NCI-H510A (cell line): ENCODE results near the gene PLAU.
"Not testable (repeated sequence)": the region's sequence is repeated elsewhere in the genome, so short reads cannot be mapped to it uniquely, and the experiment has no call there.

ENCODE experiments used
- DNase-seq: peaks from one replicate; lab custom pipeline; 2025; lab: John Stamatoyannopoulos, UW

The PLAU gene

GRCh38 chr10:73922007-73922863 is 11.3 kb downstream of the PLAU start:
- DNase-seq, result no peak

- no peak for DNase-seq
Observed at GRCh38 chr10:73922864-73923133, 11.9 kb downstream of the PLAU start.

GRCh38 chr10:73923935-73924598 is 13.1 kb downstream of the PLAU start:
- no peak for DNase-seq

GRCh38 chr10:73924935-73925334 is 14.0 kb downstream of the PLAU start:
- DNase-seq, result no peak

GRCh38 chr10:73925539-73925938 is 14.6 kb downstream of the PLAU start:
- DNase-seq, result no peak

- no peak for DNase-seq
Observed at GRCh38 chr10:73926152-73926764, 15.3 kb downstream of the PLAU start.

GRCh38 chr10:73930630-73931327 is 19.8 kb downstream of the PLAU start:
- DNase-seq, result not testable (repeated sequence)

- DNase-seq, result peak; percentile 61
Observed at GRCh38 chr10:73931767-73932619, 21.1 kb downstream of the PLAU start.

- DNase-seq, result no peak
Observed at GRCh38 chr10:73932620-73933112, 21.7 kb downstream of the PLAU start.

- DNase-seq, result no peak
Observed at GRCh38 chr10:73934074-73934473, 23.1 kb downstream of the PLAU start.

- DNase-seq, result no peak
Observed at GRCh38 chr10:73935895-73936294, 25.0 kb downstream of the PLAU start.

GRCh38 chr10:73937333-73938043 is 26.6 kb downstream of the PLAU start:
- DNase-seq, result no peak

- no peak for DNase-seq
Observed at GRCh38 chr10:73940634-73941221, 29.8 kb downstream of the PLAU start.

- no peak for DNase-seq
Observed at GRCh38 chr10:73941300-73941699, 30.4 kb downstream of the PLAU start.

GRCh38 chr10:73944356-73945100 is 33.6 kb downstream of the PLAU start:
- no peak for DNase-seq

- DNase-seq, result no peak
Observed at GRCh38 chr10:73946253-73947145, 35.6 kb downstream of the PLAU start.

GRCh38 chr10:73948947-73949633 is 38.2 kb downstream of the PLAU start:
- no peak for DNase-seq
